ENCODE measurements around the gene DVL1. TPM values are rescaled to one million over a fixed set of nuclear protein-coding genes. Genes with fewer than 3 reads are reported as not detected.

The DVL1 gene
- total and polyA plus RNA-seq, 2 of the 13 experiments (the other 11 are each of a cell fraction or from before 2014, with no cell fraction given), result 30.8 to 60.4 TPM

- TF ChIP-seq, protein P1, sequence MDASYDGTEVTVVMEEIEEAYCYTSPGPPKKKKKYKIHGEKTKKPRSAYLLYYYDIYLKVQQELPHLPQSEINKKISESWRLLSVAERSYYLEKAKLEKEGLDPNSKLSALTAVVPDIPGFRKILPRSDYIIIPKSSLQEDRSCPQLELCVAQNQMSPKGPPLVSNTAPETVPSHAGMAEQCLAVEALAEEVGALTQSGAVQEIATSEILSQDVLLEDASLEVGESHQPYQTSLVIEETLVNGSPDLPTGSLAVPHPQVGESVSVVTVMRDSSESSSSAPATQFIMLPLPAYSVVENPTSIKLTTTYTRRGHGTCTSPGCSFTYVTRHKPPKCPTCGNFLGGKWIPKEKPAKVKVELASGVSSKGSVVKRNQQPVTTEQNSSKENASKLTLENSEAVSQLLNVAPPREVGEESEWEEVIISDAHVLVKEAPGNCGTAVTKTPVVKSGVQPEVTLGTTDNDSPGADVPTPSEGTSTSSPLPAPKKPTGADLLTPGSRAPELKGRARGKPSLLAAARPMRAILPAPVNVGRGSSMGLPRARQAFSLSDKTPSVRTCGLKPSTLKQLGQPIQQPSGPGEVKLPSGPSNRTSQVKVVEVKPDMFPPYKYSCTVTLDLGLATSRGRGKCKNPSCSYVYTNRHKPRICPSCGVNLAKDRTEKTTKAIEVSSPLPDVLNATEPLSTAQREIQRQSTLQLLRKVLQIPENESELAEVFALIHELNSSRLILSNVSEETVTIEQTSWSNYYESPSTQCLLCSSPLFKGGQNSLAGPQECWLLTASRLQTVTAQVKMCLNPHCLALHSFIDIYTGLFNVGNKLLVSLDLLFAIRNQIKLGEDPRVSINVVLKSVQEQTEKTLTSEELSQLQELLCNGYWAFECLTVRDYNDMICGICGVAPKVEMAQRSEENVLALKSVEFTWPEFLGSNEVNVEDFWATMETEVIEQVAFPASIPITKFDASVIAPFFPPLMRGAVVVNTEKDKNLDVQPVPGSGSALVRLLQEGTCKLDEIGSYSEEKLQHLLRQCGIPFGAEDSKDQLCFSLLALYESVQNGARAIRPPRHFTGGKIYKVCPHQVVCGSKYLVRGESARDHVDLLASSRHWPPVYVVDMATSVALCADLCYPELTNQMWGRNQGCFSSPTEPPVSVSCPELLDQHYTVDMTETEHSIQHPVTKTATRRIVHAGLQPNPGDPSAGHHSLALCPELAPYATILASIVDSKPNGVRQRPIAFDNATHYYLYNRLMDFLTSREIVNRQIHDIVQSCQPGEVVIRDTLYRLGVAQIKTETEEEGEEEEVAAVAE (CRISPR knock-in tag; IDR thresholded peaks at IDR 0.05; ENCODE audit: borderline replicate concordance), result no peak
- no peak for TF ChIP-seq ZFP62 (CRISPR knock-in tag; IDR thresholded peaks at IDR 0.05)
- TF ChIP-seq ZFYVE20 (CRISPR knock-in tag; IDR thresholded peaks at IDR 0.05; ENCODE audit: borderline replicate concordance, low read depth), result no peak
- TF ChIP-seq SOX5 (CRISPR knock-in tag; IDR thresholded peaks at IDR 0.05; ENCODE audit: borderline replicate concordance), result no peak
- no peak for TF ChIP-seq SMAD1 (CRISPR knock-in tag; IDR thresholded peaks at IDR 0.05; ENCODE audit: borderline replicate concordance, low read depth)
- no peak for TF ChIP-seq CBX1 (IDR thresholded peaks at IDR 0.05; ENCODE audit: low read depth)
- TF ChIP-seq RARA (CRISPR knock-in tag; IDR thresholded peaks at IDR 0.05), result no peak
- 0 out of 2 replicates have a peak, but pooled peaks have one; percentile 49 for TF ChIP-seq PHF20 (CRISPR knock-in tag; IDR thresholded peaks at IDR 0.05)
- TF ChIP-seq, protein P2, sequence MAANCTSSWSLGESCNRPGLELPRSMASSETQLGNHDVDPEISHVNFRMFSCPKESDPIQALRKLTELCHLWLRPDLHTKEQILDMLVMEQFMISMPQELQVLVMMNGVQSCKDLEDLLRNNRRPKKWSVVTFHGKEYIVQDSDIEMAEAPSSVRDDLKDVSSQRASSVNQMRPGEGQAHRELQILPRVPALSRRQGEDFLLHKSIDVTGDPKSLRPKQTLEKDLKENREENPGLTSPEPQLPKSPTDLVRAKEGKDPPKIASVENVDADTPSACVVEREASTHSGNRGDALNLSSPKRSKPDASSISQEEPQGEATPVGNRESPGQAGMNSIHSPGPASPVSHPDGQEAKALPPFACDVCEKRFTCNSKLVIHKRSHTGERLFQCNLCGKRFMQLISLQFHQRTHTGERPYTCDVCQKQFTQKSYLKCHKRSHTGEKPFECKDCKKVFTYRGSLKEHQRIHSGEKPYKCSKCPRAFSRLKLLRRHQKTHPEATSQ (CRISPR knock-in tag; IDR thresholded peaks at IDR 0.05; ENCODE audit: borderline replicate concordance), result no peak
- TF ChIP-seq FIP1L1 (IDR thresholded peaks at IDR 0.05; ENCODE audit: borderline replicate concordance, insufficient read depth, low read depth, low read length), result no peak
- no peak for TF ChIP-seq ZNF619 (CRISPR knock-in tag; IDR thresholded peaks at IDR 0.05)
- no peak for TF ChIP-seq SOX6 (IDR thresholded peaks at IDR 0.05)
- no peak for TF ChIP-seq SOX6 (CRISPR knock-in tag; IDR thresholded peaks at IDR 0.05)
- no peak for TF ChIP-seq TEAD2 (CRISPR knock-in tag; IDR thresholded peaks at IDR 0.05)
- no peak for TF ChIP-seq MYNN (CRISPR knock-in tag; IDR thresholded peaks at IDR 0.05; ENCODE audit: low read depth)
- no peak for TF ChIP-seq KLF6 (CRISPR knock-in tag; IDR thresholded peaks at IDR 0.05)
- TF ChIP-seq PRDM15 (CRISPR knock-in tag; IDR thresholded peaks at IDR 0.05), result no peak
- no peak for TF ChIP-seq ZC3H13 (CRISPR knock-in tag; IDR thresholded peaks at IDR 0.05)
- no peak for TF ChIP-seq ARID2 (CRISPR knock-in tag; IDR thresholded peaks at IDR 0.05; ENCODE audit: borderline replicate concordance)
- TF ChIP-seq ZNF562 (CRISPR knock-in tag; IDR thresholded peaks at IDR 0.05; ENCODE audit: borderline replicate concordance), result no peak
- 0 out of 2 replicates have a peak, but pooled peaks have one; percentile 48 for TF ChIP-seq ZNF558 (CRISPR knock-in tag; IDR thresholded peaks at IDR 0.05; ENCODE audit: borderline replicate concordance)
These were observed 43.7 kb downstream of the DVL1 start (continued) for GRCh38 chr1:1305300-1306069.

Data from HepG2 (cell line).